Right renal cortex interstitium (tissue), 3 donors: Measurements from ENCODE around the gene CYP4F12. TPM values are rescaled to one million over a fixed set of nuclear protein-coding genes. Genes with fewer than 3 reads are reported as not detected.

Experiments
- DNase-seq, 3 donors: peaks; one replicate each; pipeline ENCODE4 v3.0.0-alpha.2; 2013; ENCODE audit warnings: low read depth in 3 of 3, low spot score in 2 of 3
- polyA plus RNA-seq, 3 donors: library from polyadenylated mRNA; unstranded; fragments of 120-200 nt; gene quantifications; one replicate each; pipeline ENCODE4 v1.2.1, GENCODE V29; 2013; ENCODE audit not compliant: insufficient read length in 3 of 3

Gene CYP4F12, protein sequence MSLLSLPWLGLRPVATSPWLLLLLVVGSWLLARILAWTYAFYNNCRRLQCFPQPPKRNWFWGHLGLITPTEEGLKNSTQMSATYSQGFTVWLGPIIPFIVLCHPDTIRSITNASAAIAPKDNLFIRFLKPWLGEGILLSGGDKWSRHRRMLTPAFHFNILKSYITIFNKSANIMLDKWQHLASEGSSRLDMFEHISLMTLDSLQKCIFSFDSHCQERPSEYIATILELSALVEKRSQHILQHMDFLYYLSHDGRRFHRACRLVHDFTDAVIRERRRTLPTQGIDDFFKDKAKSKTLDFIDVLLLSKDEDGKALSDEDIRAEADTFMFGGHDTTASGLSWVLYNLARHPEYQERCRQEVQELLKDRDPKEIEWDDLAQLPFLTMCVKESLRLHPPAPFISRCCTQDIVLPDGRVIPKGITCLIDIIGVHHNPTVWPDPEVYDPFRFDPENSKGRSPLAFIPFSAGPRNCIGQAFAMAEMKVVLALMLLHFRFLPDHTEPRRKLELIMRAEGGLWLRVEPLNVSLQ
- polyA plus RNA-seq: under 1 TPM in 2 of 3 donors, not detected in 1; 0.49 to 0.61 TPM

DNA sequence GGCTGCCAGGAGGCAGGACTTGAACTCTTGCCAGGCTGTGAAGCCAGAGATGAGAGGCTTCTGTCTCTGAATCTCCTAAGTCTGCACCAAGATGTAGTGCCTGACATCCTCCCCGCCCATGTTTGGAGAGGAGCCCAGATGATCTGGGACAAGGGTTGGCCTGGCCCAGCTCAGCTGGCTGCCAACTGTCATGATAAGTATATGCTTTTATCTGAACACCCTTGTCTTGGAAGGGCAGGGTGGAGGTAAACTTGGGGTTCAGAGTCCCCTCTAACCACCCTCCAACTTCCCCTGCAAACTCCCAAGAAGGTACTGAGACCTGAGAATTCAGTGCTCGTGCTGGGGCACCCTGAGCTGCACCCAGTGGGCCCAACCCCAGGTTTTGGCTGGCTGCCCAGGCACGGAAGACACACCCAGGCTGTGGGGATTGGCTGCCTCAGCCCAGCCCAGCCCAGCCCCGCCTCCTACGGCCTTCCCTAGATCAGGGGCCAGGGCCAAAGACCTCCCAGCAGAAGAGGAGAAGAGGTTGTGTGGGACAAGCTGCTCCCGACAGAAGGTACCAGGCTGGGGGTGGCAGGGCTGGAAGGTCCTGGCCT, at the start of gene CYP4F12:
TSS of gene CYP4F12 (plus strand) at position 508 of the 596 bp plus-strand sequence. CDS start 443 bp downstream, outside the sequence.
- DNase-seq: no peak

DNA sequence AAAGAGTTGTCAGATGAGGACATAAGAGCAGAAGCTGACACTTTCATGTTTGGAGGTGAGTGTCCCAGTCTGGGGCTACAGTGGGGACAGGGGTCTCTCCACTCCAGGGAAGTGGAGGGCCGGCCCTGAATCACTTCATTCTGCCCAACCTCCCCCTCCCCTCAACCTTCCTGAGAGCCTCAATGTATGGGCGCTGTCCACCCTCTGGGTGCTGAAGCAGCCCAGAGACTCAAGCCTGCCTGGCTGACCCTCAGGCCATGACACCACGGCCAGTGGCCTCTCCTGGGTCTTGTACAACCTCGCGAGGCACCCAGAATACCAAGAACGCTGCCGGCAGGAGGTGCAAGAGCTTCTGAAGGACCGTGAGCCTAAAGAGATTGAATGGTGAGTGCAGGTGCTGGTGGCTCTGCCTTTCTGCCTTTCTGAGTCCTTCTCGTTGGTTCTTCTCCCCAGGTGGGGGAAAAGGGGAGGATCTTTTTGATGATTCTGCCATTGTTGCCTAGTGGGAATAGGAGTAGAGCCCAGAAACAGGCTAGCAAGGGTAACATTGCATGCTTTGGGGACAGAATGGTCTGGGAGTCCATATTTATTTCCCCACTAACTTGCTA, 49.1 kb upstream of the CYP4F12 start:
- DNase-seq: no peak

DNA sequence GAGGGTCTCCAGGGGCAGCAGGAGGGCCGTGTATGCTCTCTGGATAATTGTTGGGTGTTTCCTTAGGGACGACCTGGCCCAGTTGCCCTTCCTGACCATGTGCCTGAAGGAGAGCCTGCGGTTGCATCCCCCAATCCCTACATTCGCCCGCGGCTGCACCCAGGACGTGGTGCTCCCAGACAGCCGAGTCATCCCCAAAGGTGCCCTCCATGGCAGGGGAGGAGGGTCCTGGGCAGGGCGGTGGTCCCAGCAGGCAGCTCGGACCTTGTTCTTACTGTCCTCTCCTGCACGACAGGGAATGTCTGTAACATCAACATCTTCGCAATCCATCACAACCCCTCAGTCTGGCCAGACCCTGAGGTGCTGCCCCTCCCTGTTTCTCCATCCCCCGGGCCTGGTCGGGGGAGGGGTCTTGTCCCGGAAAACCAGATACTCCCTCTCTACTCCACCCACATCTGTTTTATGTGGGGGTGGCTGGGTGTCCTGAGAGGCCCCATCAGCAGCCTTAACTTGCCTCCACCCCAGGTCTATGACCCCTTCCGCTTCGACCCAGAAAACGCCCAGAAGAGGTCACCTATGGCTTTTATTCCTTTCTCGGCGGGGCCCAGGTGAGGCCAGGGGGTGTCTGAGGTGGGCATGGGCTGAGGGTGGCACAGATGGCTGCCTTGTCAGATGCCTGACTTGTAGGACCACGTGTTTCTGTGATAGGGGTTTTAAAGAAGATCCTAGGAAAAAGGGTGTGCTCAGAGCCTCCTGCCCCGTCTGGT, 44.5 kb upstream of the CYP4F12 start:
- DNase-seq: no peak

DNA sequence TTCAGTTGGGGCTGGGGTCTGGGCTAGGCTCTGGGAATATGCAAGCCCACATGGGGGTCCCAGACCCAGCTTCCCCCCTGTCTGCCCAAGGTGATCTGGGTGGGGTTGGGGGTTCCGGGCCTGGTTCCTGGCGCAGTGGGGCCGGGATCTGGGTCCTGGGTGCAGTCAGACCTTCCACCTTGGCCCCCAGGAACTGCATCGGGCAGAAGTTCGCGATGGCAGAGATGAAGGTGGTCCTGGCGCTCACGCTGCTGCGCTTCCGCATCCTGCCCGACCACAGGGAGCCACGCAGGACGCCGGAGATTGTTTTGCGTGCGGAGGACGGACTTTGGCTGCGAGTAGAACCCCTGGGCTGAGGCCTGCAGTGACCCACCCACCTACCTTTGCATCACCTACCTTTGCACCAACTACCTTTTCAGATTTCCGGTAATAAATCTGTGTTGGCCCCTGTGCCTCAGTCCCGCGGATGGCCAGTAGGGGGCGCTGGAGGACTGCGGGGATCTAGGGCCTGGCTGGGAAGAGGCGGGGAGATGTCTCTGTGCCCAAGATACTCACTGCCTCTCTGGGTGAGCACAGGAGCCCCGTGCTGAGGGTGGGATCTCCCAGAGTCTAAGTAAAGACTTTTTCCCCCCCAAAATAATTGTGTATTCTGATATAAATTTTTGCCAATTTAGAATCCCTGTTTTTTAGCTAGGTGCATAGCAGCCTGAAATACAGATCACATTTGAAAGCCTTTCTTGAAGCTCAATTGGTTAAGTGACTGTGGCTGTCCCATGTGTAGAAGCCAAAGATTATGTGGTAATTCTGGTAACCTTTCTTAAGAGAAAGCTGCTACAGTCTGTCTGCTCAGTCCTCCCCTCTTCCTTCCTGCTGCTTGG, 43.6 kb upstream of the CYP4F12 start:
- peak in 1 of 3 donors; percentile 8 for DNase-seq

DNA sequence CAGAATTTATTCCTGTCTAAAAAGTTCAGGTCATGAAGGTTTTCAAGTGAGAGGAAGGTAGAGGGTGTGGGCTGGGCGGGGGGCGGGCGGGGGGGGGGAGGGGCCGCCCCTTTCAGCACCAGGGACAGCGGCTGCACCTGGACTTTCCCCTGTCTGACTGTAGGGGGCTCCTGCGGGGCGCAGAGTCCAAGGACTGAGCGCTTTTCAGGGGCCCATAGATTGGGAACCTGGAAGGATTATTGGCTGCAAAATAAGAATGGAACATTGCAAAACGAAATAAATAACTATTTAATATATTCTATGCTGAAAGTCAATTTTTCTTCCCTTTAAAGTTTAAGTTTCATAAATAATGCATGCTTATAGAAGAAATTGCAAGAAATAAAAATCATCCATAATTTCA, 41.1 kb upstream of the CYP4F12 start:
- no peak for DNase-seq

DNA sequence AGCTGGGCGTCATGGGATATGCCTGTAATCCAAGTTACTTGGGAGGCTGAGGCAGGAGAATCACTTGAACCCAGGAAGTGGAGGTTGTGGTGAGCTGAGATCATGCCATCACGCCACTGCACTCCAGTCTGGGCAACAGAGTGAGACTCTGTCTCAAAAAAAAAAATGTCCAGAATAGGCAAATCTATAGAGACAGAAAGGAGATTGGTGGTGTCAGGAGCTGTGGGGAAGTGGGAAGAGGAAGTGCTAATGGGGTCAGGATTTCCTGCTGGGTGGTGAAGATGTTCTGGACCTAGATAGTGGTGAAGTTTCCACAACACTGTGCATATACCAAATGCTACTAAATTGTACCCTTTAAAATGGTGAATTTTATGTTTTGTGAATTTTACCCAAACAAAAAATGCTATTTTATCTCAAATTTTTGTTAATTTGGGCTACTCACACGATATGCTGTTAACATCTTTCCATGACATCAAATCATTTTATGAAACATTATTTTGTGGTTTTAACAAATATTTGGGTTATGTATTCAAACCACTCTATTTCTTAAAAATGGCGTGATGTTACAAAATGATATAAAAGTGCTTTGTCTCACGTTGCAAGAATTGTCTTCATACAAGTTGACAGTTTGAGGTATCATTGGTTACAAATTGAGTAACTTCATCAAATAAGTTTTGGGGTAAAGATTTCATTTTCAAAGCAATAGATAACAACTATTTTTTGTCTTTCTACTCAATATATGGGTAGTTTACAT, 39.6 kb upstream of the CYP4F12 start:
- DNase-seq: no peak

DNA sequence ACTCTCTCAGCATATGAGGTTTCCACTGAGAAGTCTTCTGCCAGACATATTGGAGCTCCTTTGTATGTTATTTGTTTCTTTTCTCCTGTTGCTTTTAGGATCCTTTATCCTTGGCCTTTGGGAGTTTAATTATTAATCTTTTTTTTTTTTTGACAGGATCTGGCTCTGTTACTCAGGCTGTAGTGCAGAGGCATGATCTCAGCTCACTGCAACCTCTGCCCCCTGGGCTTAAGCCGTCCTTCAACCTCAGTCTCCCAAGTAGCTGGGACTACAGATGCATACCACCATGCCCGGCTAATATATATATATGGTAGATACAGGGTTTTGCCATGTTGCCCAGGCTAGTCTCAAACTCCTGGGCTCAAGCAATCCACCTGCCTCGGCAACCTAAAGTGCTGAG, 38.8 kb upstream of the CYP4F12 start:
- DNase-seq: no peak

DNA sequence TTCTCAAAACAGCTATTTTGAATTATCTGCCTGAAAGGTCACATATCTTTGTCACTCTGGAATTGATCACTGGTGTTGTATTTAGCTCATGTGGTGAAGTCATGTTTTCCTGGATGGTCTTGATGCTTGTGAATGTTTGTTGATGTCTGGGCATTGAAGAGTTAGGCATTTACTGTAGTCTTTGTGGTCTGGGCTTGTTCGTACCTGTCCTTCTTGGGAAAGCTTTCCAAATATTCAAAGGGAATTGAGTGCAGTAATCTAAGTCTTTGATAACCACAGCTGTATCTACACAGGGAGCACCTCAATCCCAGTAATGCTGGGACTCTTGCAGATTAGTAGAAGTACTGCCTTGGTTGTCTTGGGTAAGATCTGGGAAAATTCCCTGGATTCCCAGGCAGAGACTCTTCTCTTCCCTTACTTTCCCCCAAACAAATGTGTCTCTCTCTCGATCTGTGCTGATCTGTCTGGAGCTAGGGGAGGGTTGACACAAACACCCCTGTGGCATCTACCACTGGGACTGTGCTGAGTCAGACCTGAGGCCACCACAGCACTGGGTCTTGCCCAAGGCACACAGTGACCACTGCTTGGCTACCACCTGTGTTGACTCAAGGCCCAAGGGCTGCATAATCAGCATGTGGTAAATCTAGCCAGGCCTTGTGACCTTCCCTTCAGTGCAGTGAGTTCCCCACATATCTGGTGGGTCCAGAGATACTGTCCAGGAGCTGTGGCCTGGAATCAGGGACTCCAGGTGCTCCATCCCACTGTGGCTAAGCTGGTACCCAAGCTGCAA, 37.7 kb upstream of the CYP4F12 start:
- DNase-seq: no peak

DNA sequence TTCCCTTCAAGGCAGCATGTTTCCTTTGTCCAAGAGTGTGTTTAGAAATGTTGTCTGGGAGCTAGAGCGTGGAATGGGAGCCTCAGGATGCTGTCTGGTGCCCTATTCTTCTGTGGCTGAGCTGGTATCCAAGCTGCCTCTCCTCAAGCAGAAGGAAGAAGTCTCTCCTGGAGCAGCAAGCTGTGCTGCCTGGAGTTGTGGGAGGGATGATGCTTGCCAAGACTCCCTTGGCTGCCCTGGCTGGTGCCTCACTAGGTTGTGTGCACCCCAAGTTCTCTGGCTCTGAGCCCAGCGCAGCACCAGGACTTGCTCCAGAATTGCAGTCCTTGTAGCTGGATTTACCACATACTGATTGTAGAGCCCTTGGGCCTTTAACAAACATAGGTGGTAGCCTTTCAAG, 36.9 kb upstream of the CYP4F12 start:
- DNase-seq: no peak

DNA sequence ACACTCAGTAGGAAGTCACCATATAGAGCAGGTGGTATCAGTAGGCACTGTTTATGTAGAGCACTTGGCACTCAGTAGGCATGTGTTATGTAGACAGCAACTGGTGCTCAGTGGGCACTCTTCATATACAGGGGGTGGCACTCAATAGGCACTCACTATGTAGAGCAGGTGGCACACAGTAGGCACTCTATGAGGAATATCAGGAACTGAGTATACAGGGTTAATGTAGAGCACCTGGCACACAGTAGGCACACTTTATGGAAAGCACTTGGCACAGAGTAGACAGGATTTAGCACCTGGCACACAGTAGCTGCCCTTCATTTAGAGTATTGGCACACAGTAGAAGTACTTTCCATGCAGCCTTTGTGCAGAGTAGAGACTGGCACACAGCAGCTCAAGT, 33.3 kb upstream of the CYP4F12 start:
- DNase-seq: no peak

DNA sequence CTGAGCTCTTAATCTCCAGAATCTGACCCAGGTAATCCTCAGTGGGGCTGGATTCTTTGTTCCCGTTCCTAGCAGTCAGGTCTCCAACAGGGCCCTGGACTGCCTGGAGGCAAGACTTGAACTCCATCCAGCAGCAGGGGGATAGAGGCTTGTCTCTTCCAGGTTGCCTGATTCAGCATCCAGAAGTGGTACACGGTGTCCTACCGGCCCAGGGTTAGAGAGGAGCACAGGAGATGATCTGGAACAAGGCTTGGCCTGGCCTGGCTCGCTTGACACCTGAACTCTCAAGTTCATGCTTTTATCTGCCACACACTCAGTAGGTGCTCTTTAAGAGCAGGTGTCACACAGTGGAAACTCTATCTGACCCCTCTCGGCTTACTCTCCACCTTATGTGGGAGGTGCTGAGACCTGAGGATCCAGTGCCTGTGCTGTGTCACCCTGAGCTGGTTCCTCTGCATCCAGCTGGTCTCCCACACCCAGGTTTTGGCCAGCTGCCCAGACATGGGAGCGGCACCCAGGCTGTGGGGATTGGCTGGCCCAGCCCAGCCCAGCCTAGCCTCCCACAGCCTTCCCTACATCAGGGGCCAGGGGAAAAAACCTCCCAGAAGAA, 32.5 kb upstream of the CYP4F12 start, which contains the start of gene CYP4F3:
TSS of gene CYP4F3 (plus strand) at position 604 of the 610 bp plus-strand sequence. CDS start 519 bp downstream, outside the sequence.
- DNase-seq: no peak

DNA sequence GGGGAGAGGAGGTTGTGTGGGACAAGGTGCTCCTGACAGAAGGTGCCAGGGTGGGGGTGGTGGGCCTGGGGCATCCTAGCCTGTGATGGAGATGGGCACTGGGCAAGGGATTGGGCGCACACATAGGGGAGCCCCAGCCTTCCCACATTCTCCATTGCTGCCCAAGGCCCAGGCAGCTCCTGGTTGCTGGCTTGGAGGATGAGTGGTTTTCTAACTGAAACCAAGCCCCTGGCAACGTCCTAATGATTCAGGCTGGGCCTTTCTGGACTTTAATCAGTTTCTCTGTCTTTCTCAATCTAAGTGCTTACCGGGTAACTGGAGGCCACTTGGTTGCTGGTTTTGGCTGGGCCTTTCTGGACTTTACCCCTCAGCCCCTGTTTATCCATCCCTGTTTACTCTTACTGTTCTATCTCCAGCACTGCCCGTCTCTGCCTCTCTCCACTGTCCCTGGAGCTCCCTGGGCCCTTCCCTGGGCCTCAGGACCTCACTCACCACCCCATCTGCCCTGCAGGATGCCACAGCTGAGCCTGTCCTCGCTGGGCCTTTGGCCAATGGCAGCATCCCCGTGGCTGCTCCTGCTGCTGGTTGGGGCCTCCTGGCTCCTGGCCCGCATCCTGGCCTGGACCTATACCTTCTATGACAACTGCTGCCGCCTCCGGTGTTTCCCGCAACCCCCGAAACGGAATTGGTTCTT, 31.8 kb upstream of the CYP4F12 start:
- DNase-seq: no peak

DNA sequence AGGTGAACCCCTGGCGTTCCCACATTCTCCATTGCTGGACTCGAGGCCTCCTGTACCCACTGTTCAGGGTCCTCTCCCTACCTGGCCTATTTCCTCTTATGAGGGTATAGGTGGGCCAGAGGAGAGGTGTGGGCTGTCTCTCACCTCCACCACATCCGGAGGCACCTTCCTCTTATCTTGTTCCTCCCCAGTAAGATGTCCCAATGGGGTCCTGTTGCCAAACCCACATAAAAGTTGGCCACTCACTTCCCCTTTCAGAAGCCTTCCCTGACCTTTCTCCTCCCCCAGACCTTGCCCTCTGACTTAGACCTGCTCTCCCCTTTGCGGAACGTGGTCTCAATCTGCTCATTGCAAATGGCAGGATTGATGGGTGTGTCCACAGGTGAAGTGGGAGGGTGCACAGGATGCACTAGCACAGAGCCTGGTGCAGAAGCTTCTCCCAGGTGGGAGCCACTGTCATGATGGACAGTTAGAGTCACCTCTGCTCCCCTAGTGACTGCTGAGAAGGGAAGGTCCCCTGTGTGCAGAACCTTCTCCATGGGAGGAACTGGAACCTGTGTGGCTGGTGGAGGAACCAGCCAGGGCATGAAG, 30.9 kb upstream of the CYP4F12 start:
- no peak for DNase-seq

DNA sequence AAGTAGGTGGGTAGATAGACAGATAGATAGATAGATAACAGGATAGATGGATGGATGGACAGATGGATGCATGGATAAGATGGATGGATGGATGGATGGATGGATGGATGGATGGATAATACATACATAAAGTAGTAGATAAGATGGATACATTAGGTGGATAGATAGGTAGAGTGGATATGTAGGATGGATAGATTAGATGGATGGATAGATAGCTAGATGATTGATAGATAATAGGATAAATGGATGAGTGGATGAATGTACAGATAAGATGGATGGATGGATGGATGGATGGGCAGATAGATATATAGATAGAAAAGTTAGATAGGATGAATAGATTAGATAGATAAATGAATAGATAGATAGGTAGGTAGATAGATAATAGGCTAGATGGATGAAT, 30.1 kb upstream of the CYP4F12 start:
- DNase-seq: no peak

DNA sequence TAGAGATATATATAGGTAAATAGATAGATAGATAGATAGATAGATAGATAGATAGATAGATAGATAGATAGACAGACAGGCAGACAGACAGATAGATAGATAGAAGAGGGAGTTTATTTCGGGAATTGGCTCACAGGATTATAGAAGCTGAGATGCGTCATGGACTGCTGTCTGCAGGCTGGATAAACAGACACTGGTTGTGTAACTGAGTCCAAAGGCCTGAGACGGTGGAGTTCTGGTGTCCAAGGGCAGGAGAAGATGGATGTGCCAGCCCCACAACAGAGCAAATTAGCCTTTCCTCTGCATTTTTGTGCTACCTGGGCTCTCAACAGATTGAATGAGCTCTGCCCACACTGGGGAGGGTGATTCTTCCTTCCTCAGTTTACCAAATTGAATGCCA, 29.5 kb upstream of the CYP4F12 start:
- DNase-seq: no peak

DNA sequence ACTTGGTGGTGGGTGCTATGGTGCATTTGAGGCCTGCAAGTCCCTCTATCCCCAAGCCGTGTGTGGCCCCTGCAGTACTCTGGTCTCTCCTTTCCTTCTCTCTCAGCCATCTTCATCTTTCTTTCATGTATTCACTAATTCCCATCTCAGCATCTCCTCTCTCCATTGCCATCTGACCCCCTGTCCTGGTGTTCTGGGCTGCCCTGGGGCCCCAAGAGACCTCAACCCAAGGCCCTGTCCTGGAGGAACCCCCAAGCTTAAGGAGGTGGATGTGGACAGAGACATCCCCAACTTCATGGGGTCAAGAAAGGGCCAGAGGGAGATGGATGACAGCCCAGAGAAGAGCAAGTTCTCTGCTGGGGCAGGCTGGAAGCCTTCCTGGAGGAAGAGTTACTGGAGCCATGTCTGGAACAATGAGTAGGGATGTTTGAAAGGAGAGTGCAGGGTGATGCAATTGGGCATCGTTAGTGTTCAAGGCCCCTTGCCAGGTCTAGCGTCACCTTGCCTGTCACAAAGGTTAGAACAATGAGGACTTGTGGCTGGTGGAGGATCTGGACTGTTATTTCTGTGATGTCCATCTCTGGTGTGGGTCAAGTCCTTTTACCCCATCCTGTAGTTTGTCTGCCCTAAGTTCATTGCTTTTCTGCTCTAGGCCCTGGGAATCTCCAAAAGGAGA, 28.7 kb upstream of the CYP4F12 start:
- DNase-seq: no peak
